AG10803 (cell line): ENCODE results near the gene EPHX1.

ENCODE experiments used
- DNase-seq: peaks from one replicate; pipeline ENCODE4 v3.0.0; 2010; ENCODE audit warnings: low read depth
- H3K4me3 ChIP-seq: 2 replicates; pipeline ENCODE4 v1.5.1; 2011; ENCODE audit warnings: mild to moderate bottlenecking, low read length, control low read depth
- TF ChIP-seq, protein P1 (sequence below): conservative IDR thresholded peaks from 2 replicates; pipeline ENCODE4 v1.5.1; 2011; ENCODE audit warnings: mild to moderate bottlenecking, low read length, control low read depth, inconsistent platforms

EPHX1 gene

DNA sequence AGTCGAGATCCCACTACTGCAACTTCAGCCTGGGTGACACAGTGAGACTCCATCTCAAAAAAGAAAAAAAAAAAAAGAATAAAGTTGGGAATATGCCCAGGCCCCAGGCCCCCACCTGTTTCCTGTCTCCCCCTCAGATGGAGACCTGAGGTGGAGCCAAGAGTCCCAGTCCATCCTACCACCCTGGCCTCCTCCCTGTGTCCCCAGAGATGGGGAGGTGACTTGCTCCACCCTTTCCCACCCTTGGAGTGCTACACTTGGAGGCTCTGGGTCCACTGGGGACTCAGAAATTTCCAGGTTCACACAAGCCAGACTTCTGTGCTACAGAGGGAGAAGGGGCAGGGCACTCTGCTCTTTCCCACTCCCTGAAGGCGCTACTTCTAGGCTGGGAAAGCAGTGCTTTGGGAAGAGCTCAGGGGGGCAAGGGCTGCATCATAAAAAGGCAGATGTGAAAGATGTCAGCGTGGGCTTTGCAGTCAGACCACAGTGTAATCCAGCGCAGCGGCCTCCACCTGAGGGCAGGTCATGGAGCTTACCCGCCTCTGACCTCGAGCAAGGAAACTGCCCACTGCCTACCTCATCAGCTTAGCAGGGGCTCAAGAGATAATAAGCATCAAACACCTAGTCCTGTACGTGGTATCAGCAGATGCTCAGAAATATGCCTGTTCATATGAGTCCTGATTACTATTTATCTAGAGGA, 58.9 kb downstream of the EPHX1 start:
- H3K4me3 ChIP-seq, result no peak overlapping the region
- DNase-seq, result no peak
- TF ChIP-seq, protein P1, sequence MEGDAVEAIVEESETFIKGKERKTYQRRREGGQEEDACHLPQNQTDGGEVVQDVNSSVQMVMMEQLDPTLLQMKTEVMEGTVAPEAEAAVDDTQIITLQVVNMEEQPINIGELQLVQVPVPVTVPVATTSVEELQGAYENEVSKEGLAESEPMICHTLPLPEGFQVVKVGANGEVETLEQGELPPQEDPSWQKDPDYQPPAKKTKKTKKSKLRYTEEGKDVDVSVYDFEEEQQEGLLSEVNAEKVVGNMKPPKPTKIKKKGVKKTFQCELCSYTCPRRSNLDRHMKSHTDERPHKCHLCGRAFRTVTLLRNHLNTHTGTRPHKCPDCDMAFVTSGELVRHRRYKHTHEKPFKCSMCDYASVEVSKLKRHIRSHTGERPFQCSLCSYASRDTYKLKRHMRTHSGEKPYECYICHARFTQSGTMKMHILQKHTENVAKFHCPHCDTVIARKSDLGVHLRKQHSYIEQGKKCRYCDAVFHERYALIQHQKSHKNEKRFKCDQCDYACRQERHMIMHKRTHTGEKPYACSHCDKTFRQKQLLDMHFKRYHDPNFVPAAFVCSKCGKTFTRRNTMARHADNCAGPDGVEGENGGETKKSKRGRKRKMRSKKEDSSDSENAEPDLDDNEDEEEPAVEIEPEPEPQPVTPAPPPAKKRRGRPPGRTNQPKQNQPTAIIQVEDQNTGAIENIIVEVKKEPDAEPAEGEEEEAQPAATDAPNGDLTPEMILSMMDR, result no peak

DNA sequence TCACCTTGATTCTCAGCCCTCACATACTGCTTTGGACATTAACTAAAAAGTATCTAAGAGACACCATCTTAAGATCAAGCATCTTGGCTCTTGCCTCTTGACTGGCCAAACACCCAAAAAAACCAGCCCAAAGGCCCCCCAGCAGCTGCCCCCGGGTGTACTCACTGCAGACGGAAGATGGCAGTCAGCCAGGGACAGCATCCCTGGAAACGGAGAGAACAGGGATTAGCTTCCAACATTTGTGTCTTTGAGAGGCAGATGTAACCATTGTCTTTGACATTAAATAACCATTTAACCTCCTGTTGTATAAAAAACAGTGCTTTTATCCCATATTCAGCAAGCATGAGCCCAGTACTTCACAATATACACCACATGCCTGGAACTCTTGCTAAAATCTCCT, 61.0 kb downstream of the EPHX1 start:
- no peak for DNase-seq
- no peak overlapping the region for H3K4me3 ChIP-seq
- TF ChIP-seq, protein P1, result no peak

DNA sequence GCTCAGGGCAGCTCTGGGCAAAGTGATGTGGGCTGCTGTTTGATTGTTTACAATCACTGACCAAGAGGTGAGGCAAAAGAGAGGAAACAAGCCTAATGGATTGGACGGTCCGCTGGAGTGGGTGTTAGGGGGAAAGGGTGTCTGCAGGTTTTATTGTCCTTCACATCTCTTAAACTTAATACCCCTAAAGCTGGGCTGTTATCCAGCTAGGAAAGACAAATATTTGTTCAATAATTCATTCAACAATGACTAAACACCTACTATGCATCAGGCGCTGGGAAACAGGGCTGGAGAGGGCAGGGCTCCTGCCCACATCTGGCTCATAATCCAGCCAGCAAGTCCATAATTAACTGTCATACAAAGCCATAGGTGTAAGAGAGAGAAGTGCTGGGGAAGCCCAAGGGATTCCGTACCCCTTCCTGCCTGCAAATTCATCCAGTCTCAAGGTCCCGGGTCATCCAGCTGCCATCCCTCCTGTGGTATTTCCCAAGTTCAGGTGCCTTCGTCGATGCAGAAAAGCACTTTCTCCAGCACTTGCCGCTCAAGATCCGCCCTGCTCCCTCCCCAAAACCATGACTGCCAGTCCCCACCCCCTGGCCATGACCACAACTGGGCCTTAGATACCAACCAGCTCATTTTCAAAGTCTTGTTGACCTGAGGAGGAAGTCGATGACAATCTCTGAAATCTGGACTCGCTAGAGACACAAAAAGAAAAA, 61.6 kb downstream of the EPHX1 start:
- TF ChIP-seq, protein P1, result no peak
- no peak for DNase-seq
- H3K4me3 ChIP-seq, result no peak overlapping the region

DNA sequence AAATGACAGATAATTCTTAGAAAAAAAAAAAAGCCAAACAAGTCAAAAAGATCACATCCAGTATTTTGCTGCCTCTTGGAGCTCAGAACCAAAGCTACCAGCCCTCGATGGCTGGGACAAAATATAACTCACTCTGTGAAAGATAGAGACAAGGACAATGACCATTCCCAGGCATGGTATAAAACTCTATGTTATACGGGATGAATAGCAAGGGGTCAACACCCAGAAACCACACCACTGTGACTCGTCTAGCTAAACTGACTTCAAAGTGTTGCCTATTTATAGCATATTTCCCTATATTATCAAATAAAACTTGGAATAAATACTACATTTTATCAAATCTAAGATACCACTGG, 62.1 kb downstream of the EPHX1 start:
- no peak overlapping the region for H3K4me3 ChIP-seq
- no peak for DNase-seq
- TF ChIP-seq, protein P1, result no peak

DNA sequence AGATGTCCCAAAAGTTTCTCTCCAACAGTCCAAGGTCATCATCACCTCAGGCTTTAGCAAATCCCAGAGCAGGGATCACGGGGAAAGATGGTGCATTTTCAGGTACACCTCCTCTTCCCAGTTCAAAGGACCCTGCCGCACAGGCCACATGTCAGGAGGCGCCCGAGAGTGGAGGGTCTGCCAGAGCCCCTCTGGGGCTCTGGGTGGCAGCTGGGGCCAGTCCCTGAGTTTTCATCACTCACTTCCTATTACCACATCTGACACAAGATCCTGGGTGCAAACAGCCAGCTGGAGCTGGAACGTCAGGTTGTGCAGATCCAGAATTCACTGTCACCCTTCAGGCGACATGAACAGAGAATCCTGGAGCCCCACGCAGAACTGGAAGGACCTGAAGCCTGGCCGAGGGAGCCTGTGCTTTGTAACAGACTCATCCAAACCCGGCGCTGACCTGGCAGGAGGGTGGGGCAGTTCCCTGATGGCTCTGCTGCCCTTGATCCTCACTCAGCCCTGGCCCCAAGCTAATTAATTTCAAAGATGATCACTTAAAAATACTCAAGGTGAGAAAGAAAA, 63.4 kb downstream of the EPHX1 start:
- TF ChIP-seq, protein P1, result no peak
- no peak for DNase-seq
- no peak overlapping the region for H3K4me3 ChIP-seq

DNA sequence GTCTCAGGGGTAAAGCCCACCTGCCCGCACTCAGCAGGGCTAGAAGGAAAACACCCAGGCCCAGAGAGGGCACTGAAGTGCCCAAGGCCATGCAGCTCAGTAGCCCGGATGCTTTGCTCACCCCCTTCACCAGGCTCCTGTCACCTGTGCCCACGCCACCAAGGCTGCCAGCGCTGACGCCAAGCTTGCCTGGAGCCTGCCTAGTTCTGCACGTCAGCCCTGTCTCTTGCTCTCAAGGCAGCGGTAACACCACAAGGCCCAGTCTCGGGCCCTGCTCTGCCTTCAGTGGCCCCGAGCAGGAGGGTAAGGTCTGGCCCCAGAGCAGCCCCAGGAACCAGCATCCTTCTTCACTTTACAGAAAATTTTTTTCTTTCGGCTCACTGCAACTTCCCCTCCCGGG, 64.5 kb downstream of the EPHX1 start:
- TF ChIP-seq, protein P1, result no peak
- H3K4me3 ChIP-seq, result no peak overlapping the region
- DNase-seq, result no peak
